HT1080 (cell line): ENCODE measurements around the gene EFHC1. TPM values are rescaled to one million over a fixed set of nuclear protein-coding genes. Genes with fewer than 3 reads are reported as not detected.
A peak's percentile ranks its signal among the peaks of the same experiment; 100 is the strongest.

Experiments
- DNase-seq: peaks from one replicate; pipeline ENCODE4 v3.0.0-alpha.2; 2015; ENCODE audit warnings: low read depth
- total RNA-seq: library from RNA; depleted of rRNA; stranded (reverse); fragments of >200 nt; shearing (Covaris generic); gene quantifications from 2 replicates; pipeline ENCODE4 v1.2.3, GENCODE V29; 2014

The EFHC1 gene
- total RNA-seq, 1 experiment from 2014 or later: 10.2 TPM

DNA sequence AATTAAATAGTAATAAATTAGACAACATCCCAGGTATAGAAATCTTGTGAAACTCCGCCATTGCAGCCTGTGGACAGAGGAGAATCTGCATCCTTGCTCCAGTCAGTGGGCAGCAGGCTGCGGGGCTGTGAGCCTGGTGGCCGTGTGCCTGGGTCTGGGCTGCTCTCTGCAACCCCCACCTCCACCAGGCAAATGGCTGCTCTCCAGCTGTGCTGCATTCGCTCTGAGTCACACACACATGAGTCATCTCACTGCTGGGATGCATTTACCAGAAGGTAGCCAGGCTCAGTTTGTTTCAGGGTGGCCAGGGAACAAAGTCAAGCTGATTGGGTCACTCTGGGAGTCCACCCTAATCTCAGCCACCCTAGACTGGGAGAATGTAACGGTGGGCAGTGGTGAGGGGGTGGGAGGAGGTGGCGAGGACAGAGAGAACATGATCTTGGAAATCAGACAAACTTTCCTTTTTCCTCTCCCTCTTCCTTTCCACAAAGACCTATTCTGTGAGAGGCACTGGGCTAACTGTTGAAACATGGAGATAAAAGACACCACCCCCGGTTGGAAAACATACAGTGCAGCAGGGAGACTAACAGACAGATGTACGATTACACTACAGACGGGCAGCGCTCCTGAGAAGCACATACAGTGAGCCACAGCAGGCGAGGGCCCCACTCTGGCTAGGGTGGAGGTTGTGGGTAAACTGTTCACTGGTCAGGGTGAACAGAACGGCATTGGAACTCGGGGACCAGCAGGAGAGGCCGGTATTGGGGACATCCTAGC lies 97.5 kb downstream of the EFHC1 start:
- peak; percentile 96 for DNase-seq

DNA sequence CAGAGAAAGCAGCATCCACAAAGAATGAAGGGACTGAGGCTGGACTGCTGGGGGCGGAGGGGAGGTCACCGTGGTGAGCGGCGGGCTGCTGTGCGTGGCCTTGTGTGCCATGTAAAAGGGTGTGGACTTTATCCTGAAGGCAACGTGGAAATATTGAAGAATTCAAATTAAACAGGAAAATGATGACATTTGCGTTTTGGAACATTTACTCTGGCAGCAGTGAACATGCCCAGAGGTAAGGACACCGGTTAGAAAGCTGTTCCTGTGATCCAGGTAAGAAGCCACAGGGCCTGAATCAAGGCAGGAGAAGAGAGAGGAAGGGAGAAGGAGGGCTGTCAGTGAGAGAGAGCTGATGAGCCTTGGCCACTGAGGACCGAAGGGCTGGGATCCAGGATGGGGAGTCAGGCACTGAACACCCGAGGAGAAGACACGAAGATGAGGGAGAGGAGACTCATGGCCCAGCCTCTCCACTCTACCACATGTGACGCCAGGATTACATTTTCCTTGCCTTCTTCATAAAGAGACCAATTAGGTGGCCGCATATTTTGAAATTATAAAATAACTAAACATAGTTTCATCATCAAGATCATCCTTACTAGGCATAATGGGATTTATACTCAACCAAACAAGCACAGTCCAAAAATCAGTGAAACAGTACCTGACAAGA lies 98.3 kb downstream of the EFHC1 start:
- DNase-seq: no peak

DNA sequence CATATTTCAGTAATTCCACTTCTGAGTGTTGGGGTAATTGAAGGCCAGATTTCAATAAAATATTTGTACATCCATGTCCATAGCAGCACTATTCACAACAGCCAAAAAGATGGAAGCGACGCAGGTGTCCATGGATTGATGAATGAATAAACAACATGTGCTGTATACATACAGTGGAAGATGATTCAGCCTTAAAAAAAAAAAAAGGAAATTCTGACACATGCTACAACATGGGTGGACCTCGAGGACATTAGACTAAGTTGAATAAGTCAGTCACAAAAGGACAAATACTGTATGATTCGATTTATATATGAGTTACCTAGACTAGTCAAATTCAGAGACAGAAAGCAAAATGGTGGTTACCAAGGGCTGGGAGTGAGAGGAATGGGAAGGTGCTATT lies 99.5 kb downstream of the EFHC1 start:
- no peak for DNase-seq

DNA sequence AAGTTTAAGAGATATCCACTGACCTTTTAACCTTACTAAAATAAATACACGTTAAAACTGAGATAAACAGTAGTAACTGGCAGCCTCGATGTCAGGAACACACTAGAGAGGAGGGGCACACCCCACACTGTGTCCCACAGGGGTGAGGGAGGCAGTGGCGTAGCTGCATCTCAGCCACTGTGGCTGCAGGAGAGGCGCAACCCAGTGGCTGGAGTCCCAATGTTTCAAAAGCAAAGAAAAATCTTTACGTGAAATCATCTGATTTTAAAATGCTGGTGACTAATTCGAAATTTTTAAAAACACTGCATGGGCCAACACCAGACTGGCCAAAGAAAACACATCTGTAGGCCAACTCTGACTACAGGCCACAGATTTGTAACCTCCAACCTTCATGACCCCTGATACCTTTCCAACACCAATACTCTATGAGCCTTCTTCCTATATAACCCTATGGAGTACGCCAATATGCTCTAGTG lies 102.0 kb downstream of the EFHC1 start:
- peak; percentile 57 for DNase-seq

DNA sequence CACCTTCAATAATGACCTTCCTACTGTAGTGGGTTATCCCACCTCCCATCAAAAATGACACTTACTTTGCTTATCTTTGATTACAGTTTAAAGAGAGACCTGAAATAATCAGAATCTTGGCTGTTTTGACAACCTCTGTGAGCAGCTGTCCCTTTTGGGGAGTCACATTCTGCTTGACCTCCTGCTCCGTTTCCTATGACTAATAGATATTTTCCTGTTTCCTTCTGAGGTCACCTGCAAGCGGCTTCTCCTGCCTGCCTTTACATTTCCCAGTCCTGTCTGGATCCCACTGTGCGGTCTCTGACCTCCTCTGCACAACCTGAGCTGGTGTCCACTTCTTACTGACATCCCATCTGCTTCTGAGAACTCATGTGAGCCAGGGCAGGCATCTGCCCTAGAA lies 102.5 kb downstream of the EFHC1 start:
- DNase-seq: peak; percentile 75

DNA sequence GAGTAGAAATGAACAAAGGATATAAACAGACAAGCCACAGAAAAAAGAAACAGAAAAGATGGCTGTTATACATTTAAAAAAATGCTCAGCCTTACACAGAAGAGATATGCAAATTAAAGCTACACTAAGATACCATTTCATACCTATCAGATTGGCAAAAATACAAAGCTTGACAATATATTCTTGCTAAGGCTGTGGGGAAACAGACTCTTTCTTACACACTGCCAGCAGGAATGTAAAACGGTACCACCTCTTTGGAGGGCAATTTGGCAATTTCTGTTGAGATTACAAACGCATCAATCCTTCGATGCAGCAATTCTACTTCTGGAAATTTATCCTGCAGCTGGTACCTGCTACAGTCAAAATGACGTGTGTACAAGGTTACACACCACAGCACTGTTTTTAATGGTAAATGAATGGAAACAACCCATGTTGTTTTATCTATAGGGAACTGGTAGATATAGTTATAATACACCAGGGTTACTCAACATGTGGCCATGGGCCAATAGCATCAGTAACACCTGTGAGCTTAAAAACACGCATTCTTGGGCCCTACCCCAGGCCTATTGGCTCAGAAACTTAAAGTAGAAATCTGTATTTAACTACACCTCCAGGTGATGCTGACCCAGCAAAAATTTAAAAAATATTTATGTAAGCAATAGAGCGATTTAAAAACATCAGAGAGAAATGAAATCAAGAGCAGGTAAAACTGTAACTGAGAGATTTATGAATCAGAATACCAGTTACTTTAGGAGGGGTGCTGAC lies 103.4 kb downstream of the EFHC1 start:
- DNase-seq: no peak

DNA sequence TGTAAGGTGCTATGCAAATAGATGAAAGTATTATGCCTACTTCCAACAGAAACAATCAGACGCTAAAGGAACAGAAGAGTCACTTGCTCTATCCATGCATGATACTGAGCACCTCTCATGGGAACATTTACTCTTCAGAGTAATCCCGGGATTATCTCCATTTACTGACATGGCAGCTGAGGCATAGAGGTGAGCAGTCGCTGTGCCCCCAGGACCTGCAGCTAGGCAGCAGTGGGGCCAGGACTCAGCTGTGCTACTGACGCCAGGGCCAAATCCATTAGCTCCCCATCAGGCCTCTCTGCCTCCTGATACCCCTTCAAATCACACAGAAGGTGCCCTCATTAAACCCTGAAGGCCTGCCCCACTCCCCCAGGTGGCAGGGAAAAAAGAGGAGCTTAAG lies 104.8 kb downstream of the EFHC1 start:
- no peak for DNase-seq

DNA sequence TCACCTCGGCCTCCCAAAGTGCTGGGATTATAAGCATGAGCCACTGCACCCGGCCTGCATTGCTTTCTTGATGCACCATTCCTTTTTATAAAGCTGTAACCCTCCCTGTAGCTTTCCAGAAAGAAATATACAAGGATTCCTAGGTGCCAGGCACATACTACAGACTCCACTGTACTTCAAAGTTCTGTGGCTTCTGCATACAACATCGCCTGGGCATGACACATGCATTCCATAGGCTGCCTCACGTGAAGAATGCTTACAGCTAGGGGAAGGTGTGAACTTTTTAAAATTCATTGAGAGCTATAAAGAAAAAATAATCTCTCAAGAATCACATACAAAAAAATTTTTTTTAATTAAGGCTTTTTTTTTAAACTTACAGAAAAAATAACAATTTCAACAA lies 106.5 kb downstream of the EFHC1 start:
- peak; percentile 59 for DNase-seq

DNA sequence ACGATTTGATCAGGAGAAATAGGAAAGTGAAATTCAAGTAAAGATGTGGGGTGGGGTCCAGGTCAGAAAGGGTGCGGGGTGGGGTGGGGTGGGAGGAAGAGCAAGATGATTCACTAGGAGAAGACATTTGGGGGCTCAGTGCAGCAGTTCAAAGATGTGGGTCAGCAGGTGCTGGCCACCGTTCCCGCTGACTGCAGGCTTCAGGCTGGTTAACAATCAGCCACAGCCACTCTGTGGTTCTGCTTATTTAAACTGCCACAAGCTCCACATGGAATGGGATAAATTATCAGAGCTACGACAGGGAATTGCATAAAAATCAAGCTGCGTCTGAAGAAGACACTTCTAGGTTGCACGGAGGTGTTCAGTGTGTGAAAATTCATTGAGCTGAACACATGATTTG lies 107.3 kb downstream of the EFHC1 start:
- no peak for DNase-seq

DNA sequence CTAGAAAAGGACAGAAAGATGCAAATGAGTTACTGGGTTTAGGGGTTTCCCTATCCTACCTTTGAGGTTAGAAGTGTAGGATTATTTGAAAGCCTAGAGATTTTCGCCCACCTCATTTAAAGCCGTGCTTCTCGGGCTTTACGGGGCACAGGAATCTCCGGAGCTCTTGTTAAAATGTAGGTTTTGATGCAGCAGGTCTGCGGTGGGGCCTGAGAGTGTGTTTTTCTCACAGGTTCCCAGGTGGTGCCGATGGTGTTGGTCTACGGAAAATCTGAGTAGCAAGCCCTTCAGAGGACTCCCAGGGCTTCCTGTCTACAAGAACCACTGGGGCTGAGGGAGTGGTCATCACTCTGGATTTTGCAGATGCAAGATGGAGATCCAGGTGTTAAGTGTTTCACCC lies 109.2 kb downstream of the EFHC1 start:
- no peak for DNase-seq

DNA sequence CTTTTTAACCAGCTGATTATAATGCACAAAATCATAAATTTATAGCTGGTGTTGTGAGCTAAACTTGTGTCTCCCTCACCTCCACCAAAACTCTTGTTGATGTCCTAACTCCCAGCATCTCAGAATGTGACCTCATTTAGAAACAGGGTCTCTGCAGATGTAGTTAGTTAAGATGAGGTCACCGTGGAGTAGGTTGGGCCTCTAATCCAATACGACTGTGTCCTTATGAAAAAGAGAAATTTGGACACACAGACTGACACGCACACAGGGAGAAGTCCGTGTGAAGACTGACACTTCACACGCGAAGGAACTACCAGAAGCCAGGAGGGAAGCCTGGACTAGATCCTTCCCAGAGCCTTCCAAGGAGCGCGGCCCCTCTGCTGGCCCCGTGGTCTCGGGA lies 110.2 kb downstream of the EFHC1 start:
- no peak for DNase-seq

DNA sequence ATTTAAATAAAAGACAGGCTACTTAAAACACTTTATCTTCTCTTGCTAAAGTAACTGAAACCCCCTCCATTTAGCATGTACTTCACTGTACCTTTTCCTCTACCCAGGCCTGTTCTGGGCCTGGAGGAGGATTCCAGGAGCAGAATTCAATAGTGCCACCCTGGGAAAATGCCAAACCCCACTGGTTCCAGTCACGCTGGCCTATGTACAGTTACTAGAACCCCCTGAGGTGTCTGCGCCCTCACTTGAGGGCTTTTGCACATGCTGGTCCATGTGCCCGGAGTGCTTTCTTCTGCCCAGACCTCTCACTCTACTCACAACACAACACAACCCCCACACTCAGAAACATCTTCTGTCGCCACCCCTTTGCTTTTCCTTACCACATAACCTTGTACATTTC lies 111.3 kb downstream of the EFHC1 start:
- DNase-seq: no peak

DNA sequence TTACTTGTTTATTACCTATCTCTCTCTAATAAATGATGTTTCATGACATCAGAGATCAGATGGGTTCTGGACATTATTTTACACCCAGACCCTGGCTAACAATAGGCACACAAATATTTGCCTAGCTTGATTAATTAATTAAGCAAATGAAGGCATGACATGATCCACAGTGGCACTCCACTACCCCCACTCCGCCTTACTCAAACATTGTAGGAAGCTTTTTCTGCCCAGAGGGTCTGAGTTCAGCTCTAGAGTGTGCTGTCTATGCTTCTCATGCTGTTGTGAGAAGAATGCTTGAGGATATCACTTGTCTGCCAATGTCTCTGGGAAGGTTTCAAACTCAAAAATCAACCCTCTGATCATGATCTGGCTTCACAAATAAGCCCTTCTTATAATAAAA lies 111.7 kb downstream of the EFHC1 start:
- no peak for DNase-seq

DNA sequence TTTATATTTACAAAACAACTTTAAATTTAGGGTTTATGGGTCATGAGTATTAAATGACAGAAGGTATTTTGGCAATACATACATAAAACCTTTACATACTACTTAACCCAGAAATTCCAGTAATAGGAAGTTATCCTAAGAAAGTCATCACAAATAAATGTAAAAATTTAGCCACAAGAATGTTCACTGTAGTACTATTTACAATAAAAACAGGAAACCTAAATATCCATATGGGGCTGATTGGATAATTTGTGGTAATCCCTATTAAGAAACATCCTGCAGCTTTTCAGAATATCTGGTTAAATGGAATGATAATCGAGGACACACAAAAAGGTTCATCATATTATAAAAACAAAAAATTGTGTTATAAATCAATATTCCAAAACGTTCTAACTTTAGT lies 112.3 kb downstream of the EFHC1 start:
- no peak for DNase-seq

DNA sequence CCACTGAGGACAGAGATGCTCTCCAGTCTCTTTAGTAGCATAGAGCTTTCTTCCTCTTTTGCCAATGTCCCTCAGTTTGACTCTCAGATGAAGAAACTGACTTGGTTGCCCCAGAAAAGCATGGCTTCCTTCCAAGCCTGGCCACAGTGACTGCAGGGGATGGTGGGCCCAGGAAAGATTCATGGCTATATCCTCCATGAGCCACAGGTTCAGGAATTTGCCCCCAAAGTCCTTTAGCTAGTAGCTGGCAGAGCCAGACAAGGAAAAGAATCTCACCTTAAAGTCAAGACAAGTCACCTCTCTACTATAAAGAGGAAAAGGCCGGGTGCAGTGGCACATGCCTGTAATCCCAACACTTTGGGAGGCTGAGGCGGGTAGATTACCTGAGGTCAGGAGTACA lies 113.3 kb downstream of the EFHC1 start:
- DNase-seq: no peak

DNA sequence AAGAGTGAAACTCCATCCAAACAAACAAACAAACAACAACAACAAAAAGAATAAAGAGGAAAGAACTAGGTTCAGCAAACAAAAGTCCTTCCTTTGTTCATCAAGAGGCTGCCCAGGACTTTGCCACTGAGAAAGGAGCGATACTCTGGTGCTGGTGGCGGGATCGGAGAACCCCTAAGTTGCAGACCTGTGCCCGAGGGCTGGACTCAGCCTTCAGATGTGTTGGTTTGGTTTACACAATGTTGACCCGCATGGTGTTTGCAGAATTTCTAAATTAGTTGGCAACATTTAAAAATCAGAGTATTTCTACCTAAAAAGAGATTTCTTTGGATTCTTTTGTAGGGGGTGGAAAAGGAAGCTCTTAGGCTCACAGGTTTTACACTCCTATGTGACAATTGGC lies 114.2 kb downstream of the EFHC1 start:
- DNase-seq: no peak

DNA sequence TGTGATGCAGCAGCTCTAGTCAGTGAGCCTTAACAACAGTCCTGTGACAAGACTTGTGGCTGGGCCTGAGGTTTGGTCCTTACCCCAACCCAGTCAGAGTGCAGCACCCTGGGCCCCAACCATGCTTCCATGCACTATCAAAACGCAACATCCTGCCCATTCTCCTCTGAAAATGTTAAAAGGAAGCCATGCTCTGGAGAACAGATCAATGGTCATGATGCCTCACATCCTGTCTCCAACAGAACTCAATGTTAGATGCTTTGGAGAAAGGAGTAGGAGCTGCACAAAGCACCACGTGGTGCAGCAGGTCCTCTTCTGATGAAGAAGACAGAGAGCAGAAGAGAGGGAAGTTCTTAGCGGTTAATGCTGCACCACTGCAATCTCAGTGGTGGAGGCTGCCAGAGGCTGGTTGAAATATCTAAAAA lies 114.8 kb downstream of the EFHC1 start:
- DNase-seq: peak; percentile 60

DNA sequence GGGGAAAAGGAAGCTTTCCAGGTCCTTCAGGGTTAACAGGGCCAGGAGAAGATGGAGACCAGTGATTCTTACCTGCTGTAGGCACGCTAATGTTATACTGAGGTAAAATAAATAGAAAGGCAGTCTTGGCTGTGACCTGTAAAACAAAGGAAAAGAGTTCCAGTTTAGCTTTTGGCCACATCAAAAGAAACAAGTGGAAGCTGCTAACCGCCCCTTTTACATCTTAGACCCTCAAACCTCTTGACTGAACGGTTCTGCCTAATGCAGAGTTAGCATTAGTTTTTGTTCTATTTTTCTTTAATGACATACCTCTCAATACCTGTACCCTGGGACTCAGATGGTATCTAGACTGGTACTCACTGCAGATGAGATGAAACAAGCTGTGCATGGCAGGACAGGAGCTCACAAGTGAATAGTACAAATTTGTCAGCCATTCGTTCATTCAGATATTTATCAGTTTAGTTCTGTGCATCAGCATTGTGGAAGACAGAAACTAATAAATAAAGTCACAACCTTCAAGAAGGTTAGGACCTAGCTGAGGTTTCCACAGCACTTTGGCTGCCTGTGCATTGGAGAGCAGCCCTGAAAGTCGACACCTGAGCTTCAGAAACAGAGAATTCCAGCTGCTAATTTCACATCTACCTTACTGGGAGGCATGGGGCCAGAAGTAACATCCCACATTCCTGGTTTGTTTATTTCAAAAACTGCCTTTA lies 115.7 kb downstream of the EFHC1 start:
- DNase-seq: no peak

DNA sequence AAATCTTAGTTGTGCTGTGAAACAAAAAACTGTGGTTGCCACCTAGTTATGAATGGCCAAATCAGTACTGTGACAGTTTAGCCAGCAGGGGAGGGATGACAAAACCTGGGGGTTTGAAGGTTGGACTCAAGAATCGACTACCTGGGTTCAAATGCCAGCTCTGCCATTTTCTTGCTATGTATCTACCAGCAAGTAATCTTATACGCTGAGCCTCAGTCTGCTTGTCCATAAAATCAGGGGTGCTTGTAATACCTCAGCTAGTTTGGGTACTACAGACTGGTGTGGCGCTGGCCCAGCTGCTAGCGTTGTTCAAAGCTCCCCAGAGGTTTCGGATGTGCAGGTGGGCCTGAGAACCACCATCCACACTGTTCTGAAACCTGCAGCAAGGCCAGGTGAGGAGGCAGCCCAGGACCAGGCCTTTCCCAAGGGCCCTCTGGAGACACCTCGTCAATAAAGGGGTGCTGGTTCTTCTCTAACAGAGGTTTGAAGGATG lies 116.3 kb downstream of the EFHC1 start:
- no peak for DNase-seq

DNA sequence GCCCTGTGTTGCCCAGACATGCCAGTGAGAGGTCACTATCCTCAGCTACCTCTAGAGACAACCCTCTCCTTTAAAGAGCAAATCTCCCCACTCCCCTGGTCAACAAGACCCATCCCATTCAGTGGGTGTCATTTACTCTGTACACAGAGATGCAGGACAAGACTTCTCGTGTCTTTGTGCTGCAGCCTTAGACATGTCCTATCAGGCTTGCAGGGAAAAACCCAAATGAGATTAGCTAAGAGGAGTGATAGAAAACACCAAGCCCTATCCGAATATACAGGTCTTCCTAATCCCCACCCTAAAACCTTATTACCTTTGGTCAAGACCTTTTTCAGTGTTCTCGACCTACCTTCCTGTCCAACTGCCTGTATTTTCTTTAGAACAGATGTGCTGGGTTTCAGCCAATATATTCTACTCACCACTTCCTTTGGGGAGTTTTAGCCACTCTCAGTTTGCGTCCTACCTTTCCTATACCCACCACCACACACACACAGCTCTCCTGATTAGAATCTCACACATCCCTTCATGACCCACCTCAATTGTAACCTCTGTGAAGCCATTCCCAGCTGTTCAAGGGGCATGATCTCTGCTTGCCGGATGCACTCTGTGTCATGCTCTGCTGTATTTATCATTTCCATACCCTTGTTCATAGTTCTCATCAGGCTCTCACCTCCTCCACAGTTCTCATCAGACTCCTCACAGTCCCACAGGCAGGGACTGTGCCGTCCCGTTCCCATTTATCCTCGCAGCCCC lies 117.0 kb downstream of the EFHC1 start:
- DNase-seq: peak; percentile 77
